ENCODE measurements around the gene TMEM132C.

DNA sequence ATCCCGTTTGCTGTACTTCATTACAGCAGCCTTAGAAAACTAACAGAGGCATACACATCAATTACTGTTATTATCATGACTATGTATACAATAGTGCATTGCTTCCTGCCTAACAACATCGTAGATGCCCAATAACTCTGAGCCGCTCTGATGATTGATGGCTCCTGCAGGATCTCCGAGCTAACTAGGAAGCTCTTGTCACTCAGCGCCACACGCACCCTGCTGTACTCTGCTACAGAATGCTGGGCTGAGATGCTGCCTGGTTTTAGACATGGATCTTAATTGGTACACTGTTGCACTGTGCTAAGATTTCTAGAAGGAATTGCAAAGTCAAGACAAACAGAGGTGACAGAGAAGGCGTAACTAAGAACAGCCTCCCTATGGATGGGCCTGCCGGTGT lies 387.5 kb downstream of the TMEM132C start:
- TF ChIP-seq POLR2AphosphoS5 (IDR thresholded peaks at IDR 0.05; ENCODE audit: low read depth, low read length), result no peak
- TF ChIP-seq POLR2A (IDR thresholded peaks at IDR 0.05; ENCODE audit: low read depth, low read length), result no peak
